Endothelial cell (in vitro differentiated cells): ENCODE results near the gene RHBDL2. TPM values are rescaled to one million over a fixed set of nuclear protein-coding genes. Genes with fewer than 3 reads are reported as not detected.

Experiments
- DNase-seq: peaks from one replicate; pipeline ENCODE4 v3.0.0; 2021; ENCODE audit warnings: low spot score
- H3K27ac Mint-ChIP-seq: one replicate; pipeline ENCODE4 v1.8.0; 2021; ENCODE audit warnings: mixed read lengths, inconsistent platforms; ENCODE audit not compliant: unreplicated experiment
- H3K27me3 Mint-ChIP-seq: one replicate; pipeline ENCODE4 v1.8.0; 2021; ENCODE audit warnings: mild to moderate bottlenecking, moderate library complexity, mixed read lengths, inconsistent platforms; ENCODE audit not compliant: unreplicated experiment
- H3K36me3 Mint-ChIP-seq: one replicate; pipeline ENCODE4 v1.8.0; 2021; ENCODE audit warnings: mild to moderate bottlenecking, low read depth, mixed read lengths, inconsistent platforms; ENCODE audit not compliant: unreplicated experiment
- H3K4me1 Mint-ChIP-seq: one replicate; pipeline ENCODE4 v1.8.0; 2021; ENCODE audit warnings: mild to moderate bottlenecking, mixed read lengths, inconsistent platforms; ENCODE audit not compliant: unreplicated experiment
- H3K4me3 Mint-ChIP-seq: one replicate; pipeline ENCODE4 v1.8.0; 2021; ENCODE audit warnings: mild to moderate bottlenecking, mixed read lengths, inconsistent platforms; ENCODE audit not compliant: unreplicated experiment
- H3K9me3 Mint-ChIP-seq: one replicate; pipeline ENCODE4 v1.8.0; 2021; ENCODE audit warnings: mixed read lengths, inconsistent platforms; ENCODE audit not compliant: unreplicated experiment
- CTCF ChIP-seq: fragments of 200-600 bp; sonication (generic); IDR thresholded peaks from one replicate; pipeline ENCODE4 v1.5.0; 2021; ENCODE audit warnings: antibody characterized with exemption; ENCODE audit not compliant: unreplicated experiment
- total RNA-seq: library from RNA; stranded (reverse); fragmentation: NEBNext Ultra II Directional; extraction: Animal tissue kit (Norgen Biotek cat#: 25700); gene quantifications from one replicate; pipeline ENCODE4 v1.2.1, GENCODE V29; 2021; ENCODE audit not compliant: unreplicated experiment

RHBDL2 gene
- total RNA-seq, 1 donor from 2014 or later = not detected

GRCh38 chr1:38892976-38893375 is 48.7 kb downstream of the RHBDL2 start:
- no peak for TF ChIP-seq CTCF

GRCh38 chr1:38891753-38892152 is 49.9 kb downstream of the RHBDL2 start:
- Mint-ChIP-seq H3K4me3 (no peak overlapping the region), H3K9me3 (no peaks in the 10 kb centered on the region)
- no peak for TF ChIP-seq CTCF

More at GRCh38 chr1:38892976-38893375, 48.7 kb downstream of the RHBDL2 start:
- H3K27me3 Mint-ChIP-seq = no peaks in the 10 kb centered on the region
- no peak for DNase-seq
- H3K9me3 Mint-ChIP-seq = no peaks in the 10 kb centered on the region
- H3K36me3 Mint-ChIP-seq = no peaks in the 10 kb centered on the region
- H3K27ac Mint-ChIP-seq = no peak overlapping the region
- H3K4me1 Mint-ChIP-seq = peaks cover 7% of the 10 kb centered on the region
- no peak overlapping the region for H3K4me3 Mint-ChIP-seq

GRCh38 chr1:38889589-38889988 is 52.0 kb downstream of the RHBDL2 start:
- no peak for TF ChIP-seq CTCF
- Mint-ChIP-seq H3K4me1 (peaks cover 7% of the 10 kb centered on the region), H3K36me3 (no peaks in the 10 kb centered on the region), H3K27ac (no peak overlapping the region), H3K4me3 (no peak overlapping the region), H3K9me3 (no peaks in the 10 kb centered on the region), H3K27me3 (no peaks in the 10 kb centered on the region)
- no peak for DNase-seq

More at GRCh38 chr1:38891753-38892152, 49.9 kb downstream of the RHBDL2 start:
- Mint-ChIP-seq H3K27ac (no peak overlapping the region), H3K36me3 (no peaks in the 10 kb centered on the region), H3K27me3 (no peaks in the 10 kb centered on the region), H3K4me1 (peaks cover 7% of the 10 kb centered on the region)
- DNase-seq = no peak

GRCh38 chr1:38888423-38889333 is 53.0 kb downstream of the RHBDL2 start:
- no peaks in the 10 kb centered on the region for H3K9me3 Mint-ChIP-seq
- H3K27ac Mint-ChIP-seq = no peak overlapping the region
- H3K4me3 Mint-ChIP-seq = no peak overlapping the region
- no peak for DNase-seq
- no peak for TF ChIP-seq CTCF
- no peaks in the 10 kb centered on the region for H3K36me3 Mint-ChIP-seq
- no peaks in the 10 kb centered on the region for H3K27me3 Mint-ChIP-seq
- peaks cover 7% of the 10 kb centered on the region for H3K4me1 Mint-ChIP-seq

GRCh38 chr1:38885092-38885491 is 56.5 kb downstream of the RHBDL2 start:
- DNase-seq = no peak
- Mint-ChIP-seq H3K4me1 (peaks cover 7% of the 10 kb centered on the region), H3K4me3 (no peak overlapping the region), H3K27ac (no peak overlapping the region), H3K27me3 (no peaks in the 10 kb centered on the region), H3K36me3 (no peaks in the 10 kb centered on the region), H3K9me3 (no peaks in the 10 kb centered on the region)
- no peak for TF ChIP-seq CTCF
